ENCODE results near the gene CRYGB.

Gene CRYGB

GRCh38 chr2:208153156-208153555, 7.2 kb upstream of the CRYGB start:
- Histone ChIP-seq H3K27me3 (ENCODE audit: insufficient read depth, low read length, poor library complexity, severe bottlenecking) (no peaks in the 10 kb centered on the region), H3F3A (ENCODE audit: low read depth) (no peaks in the 10 kb centered on the region), H3K4me3 (ENCODE audit: low read length, poor library complexity, severe bottlenecking) (no peak overlapping the region), H3K4me2 (ENCODE audit: low read depth, low read length, poor library complexity, severe bottlenecking) (no peak overlapping the region), H3K9me3 (ENCODE audit: insufficient read depth, low read depth, low read length) (peaks cover 5% of the 10 kb centered on the region; the same call in 1 of the 2 replicates), H3K9ac (ENCODE audit: low read depth, low read length, poor library complexity, severe bottlenecking) (no peak overlapping the region), H2AFZ (ENCODE audit: low read length) (no peak overlapping the region), H3K36me3 (ENCODE audit: insufficient read depth, low read length) (no peaks in the 10 kb centered on the region), H3K9me2 (replicated peaks; ENCODE audit: low read depth, low read length) (no peaks in the 10 kb centered on the region), H3K79me2 (ENCODE audit: insufficient read depth, low read length) (no peaks in the 10 kb centered on the region), H3K4me1 (ENCODE audit: insufficient read depth, low read length, poor library complexity, severe bottlenecking) (no peaks in the 10 kb centered on the region), H4K20me1 (ENCODE audit: insufficient read depth, low read length, poor library complexity, severe bottlenecking) (no peaks in the 10 kb centered on the region)
- TF ChIP-seq CTCF (conservative IDR thresholded peaks at IDR 0.05; ENCODE audit: low read length) = no peak

GRCh38 chr2:208150956-208151355, 5.0 kb upstream of the CRYGB start:
- no peak overlapping the region for H3K9ac ChIP-seq (ENCODE audit: low read depth, low read length, poor library complexity, severe bottlenecking)
- no peak overlapping the region for H3K4me2 ChIP-seq (ENCODE audit: low read depth, low read length, poor library complexity, severe bottlenecking)
- no peaks in the 10 kb centered on the region for H3K9me2 ChIP-seq (replicated peaks; ENCODE audit: low read depth, low read length)
- H3K79me2 ChIP-seq (ENCODE audit: insufficient read depth, low read length) = no peaks in the 10 kb centered on the region
- no peaks in the 10 kb centered on the region for H3F3A ChIP-seq (ENCODE audit: low read depth)
- H3K36me3 ChIP-seq (ENCODE audit: insufficient read depth, low read length) = no peaks in the 10 kb centered on the region
- H2AFZ ChIP-seq (ENCODE audit: low read length) = no peak overlapping the region
- TF ChIP-seq CTCF (conservative IDR thresholded peaks at IDR 0.05; ENCODE audit: low read length) (no peak), EZH2phosphoT487 (IDR thresholded peaks at IDR 0.05; ENCODE audit: borderline replicate concordance) (no peak)
- no peak overlapping the region for H3K4me3 ChIP-seq (ENCODE audit: low read length, poor library complexity, severe bottlenecking)
- no peaks in the 10 kb centered on the region for H3K4me1 ChIP-seq (ENCODE audit: insufficient read depth, low read length, poor library complexity, severe bottlenecking)
- H4K20me1 ChIP-seq (ENCODE audit: insufficient read depth, low read length, poor library complexity, severe bottlenecking) = no peaks in the 10 kb centered on the region
- H3K27me3 ChIP-seq (ENCODE audit: insufficient read depth, low read length, poor library complexity, severe bottlenecking) = no peaks in the 10 kb centered on the region
- H3K9me3 ChIP-seq (ENCODE audit: insufficient read depth, low read depth, low read length) = peaks cover 5% of the 10 kb centered on the region; the same call in 1 of the 2 replicates

GRCh38 chr2:208150094-208150493, 4.1 kb upstream of the CRYGB start:
- no peaks in the 10 kb centered on the region for H3K79me2 ChIP-seq (ENCODE audit: insufficient read depth, low read length)
- no peak overlapping the region for H3K9ac ChIP-seq (ENCODE audit: low read depth, low read length, poor library complexity, severe bottlenecking)
- H3K9me2 ChIP-seq (replicated peaks; ENCODE audit: low read depth, low read length) = no peaks in the 10 kb centered on the region
- H3K9me3 ChIP-seq (ENCODE audit: insufficient read depth, low read depth, low read length) = peaks cover 5% of the 10 kb centered on the region; the same call in 1 of the 2 replicates
- H3K36me3 ChIP-seq (ENCODE audit: insufficient read depth, low read length) = no peaks in the 10 kb centered on the region
- no peaks in the 10 kb centered on the region for H3K27me3 ChIP-seq (ENCODE audit: insufficient read depth, low read length, poor library complexity, severe bottlenecking)
- H2AFZ ChIP-seq (ENCODE audit: low read length) = no peak overlapping the region
- H3F3A ChIP-seq (ENCODE audit: low read depth) = no peaks in the 10 kb centered on the region
- no peak overlapping the region for H3K4me3 ChIP-seq (ENCODE audit: low read length, poor library complexity, severe bottlenecking)
- no peak for TF ChIP-seq EZH2phosphoT487 (IDR thresholded peaks at IDR 0.05; ENCODE audit: borderline replicate concordance)
- TF ChIP-seq CTCF (conservative IDR thresholded peaks at IDR 0.05; ENCODE audit: low read length) = no peak
- H4K20me1 ChIP-seq (ENCODE audit: insufficient read depth, low read length, poor library complexity, severe bottlenecking) = no peaks in the 10 kb centered on the region
- no peak overlapping the region for H3K4me2 ChIP-seq (ENCODE audit: low read depth, low read length, poor library complexity, severe bottlenecking)
- H3K4me1 ChIP-seq (ENCODE audit: insufficient read depth, low read length, poor library complexity, severe bottlenecking) = no peaks in the 10 kb centered on the region

Measured in Loucy (cell line).